NCI-H2029 treated with DMSO at 0.1 percent for 48 hours (cell line): Measurements from ENCODE around the gene AQR.
"Not testable (repeated sequence)": the region's sequence is repeated elsewhere in the genome, so short reads cannot be mapped to it uniquely, and the experiment has no call there.

ENCODE experiments used
- DNase-seq: peaks from one replicate; lab custom pipeline; 2025; lab: John Stamatoyannopoulos, UW

AQR gene

GRCh38 chr15:34969340-34970097 is at the start of gene AQR:
Gene AQR (minus strand): TSS chr15:34969742. CDS start chr15:34969613, 129 bp downstream.
- peak; percentile 62 for DNase-seq

- no peak for DNase-seq
Observed at GRCh38 chr15:35014241-35014640, 44.7 kb upstream of the AQR start.

GRCh38 chr15:35013370-35013769 is 43.8 kb upstream of the AQR start:
- no peak for DNase-seq

GRCh38 chr15:35007397-35007796 is 37.9 kb upstream of the AQR start:
- DNase-seq: no peak

- DNase-seq: no peak
Observed at GRCh38 chr15:35005933-35006332, 36.4 kb upstream of the AQR start.

GRCh38 chr15:35003928-35004327 is 34.4 kb upstream of the AQR start:
- no peak for DNase-seq

GRCh38 chr15:35000511-35000910 is 31.0 kb upstream of the AQR start:
- DNase-seq: no peak

GRCh38 chr15:34999906-35000305 is 30.4 kb upstream of the AQR start:
- DNase-seq: no peak

- DNase-seq: no peak
Observed at GRCh38 chr15:34994925-34995324, 25.4 kb upstream of the AQR start.

- no peak for DNase-seq
Observed at GRCh38 chr15:34993877-34994276, 24.3 kb upstream of the AQR start.

- no peak for DNase-seq
Observed at GRCh38 chr15:34993412-34993811, 23.9 kb upstream of the AQR start.

GRCh38 chr15:34988027-34988902 is 18.7 kb upstream of the AQR start, which contains the start of gene ZNF770:
Gene ZNF770 (minus strand): TSS chr15:34988287. CDS start chr15:34983434, 4,853 bp downstream.
- DNase-seq: peak; percentile 10

GRCh38 chr15:34987609-34988026 is 18.1 kb upstream of the AQR start:
- DNase-seq: no peak

- no peak for DNase-seq
Observed at GRCh38 chr15:34986771-34987480, 17.4 kb upstream of the AQR start.

GRCh38 chr15:34986326-34986725 is 16.8 kb upstream of the AQR start:
- DNase-seq: no peak

GRCh38 chr15:34984889-34985630 is 15.5 kb upstream of the AQR start:
- DNase-seq: no peak

GRCh38 chr15:34976743-34977142 is 7.2 kb upstream of the AQR start:
- DNase-seq: no peak

GRCh38 chr15:34976073-34976472 is 6.5 kb upstream of the AQR start:
- no peak for DNase-seq

GRCh38 chr15:34973512-34973911 is 4.0 kb upstream of the AQR start:
- DNase-seq: no peak

- not testable (repeated sequence) for DNase-seq
Observed at GRCh38 chr15:34970098-34970643, 629 bp upstream of the AQR start.

GRCh38 chr15:34964277-34964676 is 5.3 kb downstream of the AQR start:
- DNase-seq: no peak
